HG02798 (cell line): ENCODE results near the gene TTC7B.

Experiments
- ATAC-seq: cut with Tn5 transposase; IDR thresholded peaks from one replicate; pipeline ENCODE4 v1.9.1; 2021; ENCODE audit warnings: mild to moderate bottlenecking; ENCODE audit not compliant: unreplicated experiment, poor library complexity

Gene TTC7B

GRCh38 chr14:90609376-90609775 lies 206.9 kb downstream of the TTC7B start:
- no peak for ATAC-seq

- peak; percentile 79 for ATAC-seq
These were observed 207.3 kb downstream of the TTC7B start for GRCh38 chr14:90608929-90609341.

- ATAC-seq, result no peak
These were observed 207.9 kb downstream of the TTC7B start for GRCh38 chr14:90608281-90608680.

- ATAC-seq, result no peak
These were observed 209.1 kb downstream of the TTC7B start for GRCh38 chr14:90607141-90607540.

- no peak for ATAC-seq
These were observed 209.8 kb downstream of the TTC7B start for GRCh38 chr14:90606434-90606833.

- ATAC-seq, result no peak
These were observed 210.8 kb downstream of the TTC7B start for GRCh38 chr14:90605430-90605829.

GRCh38 chr14:90604356-90604755 lies 211.9 kb downstream of the TTC7B start:
- ATAC-seq, result no peak

- ATAC-seq, result no peak
These were observed 212.4 kb downstream of the TTC7B start for GRCh38 chr14:90603841-90604240.

- ATAC-seq, result no peak
These were observed 212.9 kb downstream of the TTC7B start for GRCh38 chr14:90603336-90603735.

GRCh38 chr14:90602088-90602687 lies 214.0 kb downstream of the TTC7B start:
- ATAC-seq, result no peak

- no peak for ATAC-seq
These were observed 214.7 kb downstream of the TTC7B start for GRCh38 chr14:90601563-90601962.

- ATAC-seq, result no peak
These were observed 215.6 kb downstream of the TTC7B start for GRCh38 chr14:90600619-90601018.

GRCh38 chr14:90599748-90600507 lies 216.3 kb downstream of the TTC7B start:
- no peak for ATAC-seq

GRCh38 chr14:90599339-90599738 lies 216.9 kb downstream of the TTC7B start:
- no peak for ATAC-seq

- ATAC-seq, result no peak
These were observed 218.3 kb downstream of the TTC7B start for GRCh38 chr14:90597961-90598360.

GRCh38 chr14:90596733-90597132 lies 219.5 kb downstream of the TTC7B start:
- no peak for ATAC-seq

GRCh38 chr14:90593254-90594040 lies 222.8 kb downstream of the TTC7B start:
- no peak for ATAC-seq

GRCh38 chr14:90592655-90593054 lies 223.6 kb downstream of the TTC7B start:
- no peak for ATAC-seq

GRCh38 chr14:90587918-90588317 lies 228.3 kb downstream of the TTC7B start:
- no peak for ATAC-seq

- ATAC-seq, result no peak
These were observed 228.8 kb downstream of the TTC7B start for GRCh38 chr14:90587252-90587910.

GRCh38 chr14:90585106-90585505 lies 231.1 kb downstream of the TTC7B start:
- no peak for ATAC-seq
